GM12878 (cell line): ENCODE measurements around the gene TMEM161B. TPM values are rescaled to one million over a fixed set of nuclear protein-coding genes. Genes with fewer than 3 reads are reported as not detected.

Experiments used
- ATAC-seq: fragments of 200-7000 bp; cut with Tn5 transposase; 3 replicates; pipeline ENCODE4 v1.9.1; 2020; ENCODE audit warnings: mild to moderate bottlenecking, moderate library complexity
- BruUV-seq: library from RNA; stranded (reverse); fragments of 400-500 nt; replicated peaks from 2 replicates; lab custom pipeline; 2021; lab: Mats Ljungman, UMichigan
- CTCF ChIA-PET: fragments of 300-600 bp; sonication (Branson Sonifier 250); formaldehyde crosslinking; extraction: SDS; loops from one replicate; lab custom pipeline; 2021; ENCODE audit warnings: inconsistent platforms; lab: Yijun Ruan, JAX
- POLR2A ChIA-PET: fragments of 350-600 bp; formaldehyde crosslinking; extraction: SDS; loops from one replicate; lab custom pipeline; 2021; ENCODE audit warnings: inconsistent platforms; lab: Charles Lee
- RAD21 ChIA-PET: fragments of 300-600 bp; sonication (Branson Sonifier 250); formaldehyde crosslinking; loops from one replicate; lab custom pipeline; 2023; ENCODE audit warnings: antibody characterized with exemption; ENCODE audit not compliant: unreplicated experiment; lab: Charles Lee
- SMC1A ChIA-PET: fragments of 300-600 bp; sonication (Branson Sonifier 250); formaldehyde crosslinking; loops from one replicate; lab custom pipeline; 2023; ENCODE audit not compliant: unreplicated experiment, uncharacterized antibody; lab: Charles Lee
- DNase-seq: peaks from one replicate; pipeline ENCODE4 v3.0.0-alpha.2; 2011; ENCODE audit warnings: low read depth, low spot score
- FAIRE-seq: peaks from 3 replicates; lab custom pipeline; 2011; peaks lifted over from hg19 to GRCh38; lab: Jason Lieb, UNC
- H2AFZ ChIP-seq: 2 replicates; pipeline ENCODE4 v1.6.0; 2011; ENCODE audit warnings: low read depth, low read length, control low read depth; ENCODE audit not compliant: control insufficient read depth
- H3K27ac ChIP-seq: 2 replicates; pipeline ENCODE4 v1.5.1; 2011; ENCODE audit warnings: control low read depth; ENCODE audit not compliant: control insufficient read depth, insufficient read depth
- H3K27me3 ChIP-seq, 2 experiments: replicated peaks in 1 of 2; 2 replicates each; pipeline versions ENCODE4 v1.6.0 to v1.6.1; 2011; ENCODE audit warnings: low read length in 1 of 2; ENCODE audit not compliant: control insufficient read depth in 2 of 2, insufficient read depth in 2 of 2
- H3K36me3 ChIP-seq, 2 experiments: 2 replicates each; pipeline ENCODE4 v1.5.1; 2011; ENCODE audit warnings: low read length in 1 of 2; ENCODE audit not compliant: control insufficient read depth in 2 of 2, insufficient read depth in 2 of 2
- H3K4me1 ChIP-seq: 2 replicates; pipeline ENCODE4 v1.6.1; 2011; ENCODE audit warnings: mild to moderate bottlenecking, low read length, moderate library complexity, mixed read lengths; ENCODE audit not compliant: control insufficient read depth, insufficient read depth
- H3K4me2 ChIP-seq: 2 replicates; pipeline ENCODE4 v1.6.0; 2011; ENCODE audit warnings: control low read depth; ENCODE audit not compliant: control insufficient read depth, insufficient read depth
- H3K4me3 ChIP-seq: fragments of 200-600 bp; sonication (generic); 2 replicates; pipeline ENCODE4 v1.5.1; 2016
- H3K79me2 ChIP-seq: 2 replicates; pipeline ENCODE4 v1.6.0; 2011; ENCODE audit warnings: low read length; ENCODE audit not compliant: control insufficient read depth, insufficient read depth
- H3K9ac ChIP-seq: 2 replicates; pipeline ENCODE4 v1.8.0; 2011; ENCODE audit warnings: low read length, control low read depth, mixed read lengths; ENCODE audit not compliant: control insufficient read depth, insufficient read depth
- H3K9me3 ChIP-seq: replicated peaks from 3 replicates; pipeline ENCODE4 v1.5.1; 2011; ENCODE audit warnings: mild to moderate bottlenecking, low read length; ENCODE audit not compliant: control insufficient read depth, insufficient read depth
- H4K20me1 ChIP-seq: 2 replicates; pipeline ENCODE4 v1.6.0; 2011; ENCODE audit not compliant: control insufficient read depth, insufficient read depth
- CBFB ChIP-seq: IDR thresholded peaks from 2 replicates; pipeline ENCODE4 v1.6.1; 2016; ENCODE audit warnings: antibody characterized with exemption, low read depth
- DPF2 ChIP-seq: fragments of 450-650 bp; IDR thresholded peaks from 2 replicates; pipeline ENCODE4 v1.6.1; 2017; ENCODE audit warnings: mild to moderate bottlenecking
- GATAD2B ChIP-seq: fragments of 450-650 bp; conservative IDR thresholded peaks from 2 replicates; pipeline ENCODE4 v1.6.1; 2017; ENCODE audit warnings: low read depth, mild to moderate bottlenecking, moderate library complexity
- MEF2A ChIP-seq: IDR thresholded peaks from 2 replicates; pipeline ENCODE4 v1.6.1; 2011; ENCODE audit warnings: low read depth, mild to moderate bottlenecking, low read length, moderate library complexity; ENCODE audit not compliant: insufficient read depth
- MYB ChIP-seq: fragments of 150-350 bp; IDR thresholded peaks from 2 replicates; pipeline ENCODE4 v1.6.1; 2014; ENCODE audit warnings: mild to moderate bottlenecking, low read depth, low read length, borderline replicate concordance
- NFIC ChIP-seq: IDR thresholded peaks from 2 replicates; pipeline ENCODE4 v1.6.1; 2012; ENCODE audit warnings: low read depth, mild to moderate bottlenecking, inconsistent platforms, low read length, moderate library complexity
- NFYA ChIP-seq: IDR thresholded peaks from 2 replicates; pipeline ENCODE4 v1.6.1; 2011; ENCODE audit warnings: low read depth, mild to moderate bottlenecking, low read length, improper control_type of control experiment, borderline replicate concordance
- NR2C2 ChIP-seq: IDR thresholded peaks from 2 replicates; pipeline ENCODE4 v1.6.1; 2011; ENCODE audit warnings: borderline replicate concordance, low read depth; ENCODE audit not compliant: control insufficient read depth, insufficient read length
- POLR2A ChIP-seq: IDR thresholded peaks from 2 replicates; pipeline ENCODE4 v1.6.1; 2011; ENCODE audit warnings: low read depth, mild to moderate bottlenecking, low read length
- SMARCA5 ChIP-seq: fragments of 450-650 bp; IDR thresholded peaks from 2 replicates; pipeline ENCODE4 v1.6.1; 2017; ENCODE audit warnings: mild to moderate bottlenecking
- SP1 ChIP-seq: IDR thresholded peaks from one replicate; pipeline ENCODE4 v1.6.1; 2011; ENCODE audit warnings: low read depth, low read length
- ZBED1 ChIP-seq: IDR thresholded peaks from 2 replicates; pipeline ENCODE4 v1.6.1; 2016; ENCODE audit warnings: borderline replicate concordance
- ZBTB40 ChIP-seq: fragments of 450-650 bp; IDR thresholded peaks from 2 replicates; pipeline ENCODE4 v1.6.1; 2016; ENCODE audit warnings: mild to moderate bottlenecking, moderate library complexity, borderline replicate concordance
- WGBS: methylation state at CpG from one replicate; pipeline ENCODE4 v1.1.6; 2016; ENCODE audit warnings: low lambda C conversion rate; ENCODE audit not compliant: insufficient replicate concordance, insufficient coverage; ENCODE audit errors: missing lambda C conversion rate; 5-methylcytosine and 5-hydroxymethylcytosine counted together
- in situ Hi-C: fragments of 300-500 bp; cut with MboI; formaldehyde crosslinking; loops from 9 replicates; pipeline ENCODE4 v1.14.3; 2018; ENCODE audit warnings: mixed read lengths
- intact Hi-C: fragments of 100-400 bp; cut with micrococcal nuclease; formaldehyde crosslinking; loops from one replicate; pipeline ENCODE4 v1.14.2; 2022; ENCODE audit not compliant: unreplicated experiment
- polyA plus RNA-seq, 11 experiments: library from polyadenylated mRNA; depleted of rRNA in 4 of 11; unstranded in 6 of 11; stranded (reverse) in 5 of 11; fragments of >200 nt; fragmentation: Nextera tagmentation in 4 of 11; fragmentation: Illumina TruSeq in 1 of 11; extraction: Ambion mirVana in 4 of 11; extraction: Trizol in 1 of 11; gene quantifications; 1 replicate in 1 of 11; 2 replicates in 10 of 11; pipeline versions ENCODE4 v1.2.1 to v1.2.3, GENCODE V29; 2011 to 2016; ENCODE audit warnings: inconsistent platforms in 2 of 11, missing spikeins in 2 of 11, low read depth in 1 of 11
- total RNA-seq, 4 experiments: library from RNA; depleted of rRNA in 3 of 4; stranded (reverse); fragments of >200 nt in 3 of 4; fragmentation: Illumina TruSeq in 1 of 4; extraction: Trizol in 1 of 4; gene quantifications; 2 replicates each; pipeline versions ENCODE4 v1.2.1 to v1.2.3, GENCODE V29; 2013 to 2021
- TF ChIP-seq, protein P1 (sequence below): IDR thresholded peaks from 2 replicates; pipeline ENCODE4 v1.6.1; 2012; ENCODE audit warnings: low read depth, low read length, improper control_type of control experiment
- TF ChIP-seq, protein P2 (sequence below): fragments of 450-650 bp; formaldehyde crosslinking; IDR thresholded peaks from 2 replicates; pipeline ENCODE4 v1.4.0; 2022; ENCODE audit warnings: mild to moderate bottlenecking, moderate library complexity

Gene TMEM161B
- total and polyA plus RNA-seq, 10 of the 15 experiments (the other 5 are each of a cell fraction or from before 2014, with no cell fraction given), result 13.8 to 38.9 (median 25.0) TPM

GRCh38 chr5:88244686-88245085, 24.0 kb downstream of the TMEM161B start:
- SMC1A ChIA-PET, result interaction anchor here (1.2 to 1.3 kb wide), 2 partner anchors 10 to 18 kb away, joined by 3 read pairs; no protein-coding TSS in a partner anchor
- Histone ChIP-seq H3K4me1 (no peaks in the 10 kb centered on the region), H3K4me2 (no peak overlapping the region), H3K27ac (no peak overlapping the region), H3K36me3 (peaks cover 0 to 6% of the 10 kb centered on the region in 2 experiments; a peak in 1 of 4 replicates), H3K9ac (no peak overlapping the region), H3K79me2 (peaks cover 39% of the 10 kb centered on the region), H3K9me3 (no peaks in the 10 kb centered on the region; the same call in 2 of the 3 replicates), H4K20me1 (no peaks in the 10 kb centered on the region), H2AFZ (no peak overlapping the region), H3K27me3 (no peaks in the 10 kb centered on the region), H3K4me3 (no peak overlapping the region)
- RAD21 ChIA-PET, result no interaction called here
- ATAC-seq (no peak), DNase-seq (no peak), FAIRE-seq (no peak)
- POLR2A ChIA-PET, result no interaction called here
- intact Hi-C loops, result no loop called here
- CTCF ChIA-PET, result no interaction called here
- in situ Hi-C loops, result no loop called here
- BruUV-seq, result no TSS peak
- 97% methylated on average over 2 of the region's 2 CpGs for WGBS
- TF ChIP-seq NFIC, result no peak
- no peak for TF ChIP-seq ZBTB40
- no peak for TF ChIP-seq POLR2A
- TF ChIP-seq NR2C2, result no peak
- TF ChIP-seq NFYA, result no peak
- no peak for TF ChIP-seq CBFB
- TF ChIP-seq, protein P1, sequence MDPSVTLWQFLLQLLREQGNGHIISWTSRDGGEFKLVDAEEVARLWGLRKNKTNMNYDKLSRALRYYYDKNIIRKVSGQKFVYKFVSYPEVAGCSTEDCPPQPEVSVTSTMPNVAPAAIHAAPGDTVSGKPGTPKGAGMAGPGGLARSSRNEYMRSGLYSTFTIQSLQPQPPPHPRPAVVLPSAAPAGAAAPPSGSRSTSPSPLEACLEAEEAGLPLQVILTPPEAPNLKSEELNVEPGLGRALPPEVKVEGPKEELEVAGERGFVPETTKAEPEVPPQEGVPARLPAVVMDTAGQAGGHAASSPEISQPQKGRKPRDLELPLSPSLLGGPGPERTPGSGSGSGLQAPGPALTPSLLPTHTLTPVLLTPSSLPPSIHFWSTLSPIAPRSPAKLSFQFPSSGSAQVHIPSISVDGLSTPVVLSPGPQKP, result no peak
- TF ChIP-seq, protein P2, sequence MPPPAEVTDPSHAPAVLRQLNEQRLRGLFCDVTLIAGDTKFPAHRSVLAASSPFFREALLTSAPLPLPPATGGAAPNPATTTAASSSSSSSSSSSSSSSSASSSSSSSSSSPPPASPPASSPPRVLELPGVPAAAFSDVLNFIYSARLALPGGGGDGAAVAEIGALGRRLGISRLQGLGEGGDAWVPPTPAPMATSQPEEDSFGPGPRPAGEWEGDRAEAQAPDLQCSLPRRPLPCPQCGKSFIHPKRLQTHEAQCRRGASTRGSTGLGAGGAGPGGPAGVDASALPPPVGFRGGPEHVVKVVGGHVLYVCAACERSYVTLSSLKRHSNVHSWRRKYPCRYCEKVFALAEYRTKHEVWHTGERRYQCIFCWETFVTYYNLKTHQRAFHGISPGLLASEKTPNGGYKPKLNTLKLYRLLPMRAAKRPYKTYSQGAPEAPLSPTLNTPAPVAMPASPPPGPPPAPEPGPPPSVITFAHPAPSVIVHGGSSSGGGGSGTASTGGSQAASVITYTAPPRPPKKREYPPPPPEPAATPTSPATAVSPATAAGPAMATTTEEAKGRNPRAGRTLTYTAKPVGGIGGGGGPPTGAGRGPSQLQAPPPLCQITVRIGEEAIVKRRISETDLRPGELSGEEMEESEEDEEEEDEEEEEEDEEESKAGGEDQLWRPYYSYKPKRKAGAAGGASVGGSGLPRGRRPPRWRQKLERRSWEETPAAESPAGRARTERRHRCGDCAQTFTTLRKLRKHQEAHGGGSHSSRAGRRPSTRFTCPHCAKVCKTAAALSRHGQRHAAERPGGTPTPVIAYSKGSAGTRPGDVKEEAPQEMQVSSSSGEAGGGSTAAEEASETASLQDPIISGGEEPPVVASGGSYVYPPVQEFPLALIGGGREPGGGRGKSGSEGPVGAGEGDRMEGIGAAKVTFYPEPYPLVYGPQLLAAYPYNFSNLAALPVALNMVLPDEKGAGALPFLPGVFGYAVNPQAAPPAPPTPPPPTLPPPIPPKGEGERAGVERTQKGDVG, result no peak
- TF ChIP-seq MEF2A, result no peak
- TF ChIP-seq SMARCA5, result no peak
- no peak for TF ChIP-seq SP1
- TF ChIP-seq ZBED1, result no peak
- TF ChIP-seq GATAD2B, result no peak
- no peak for TF ChIP-seq MYB
- TF ChIP-seq DPF2, result no peak
